ENCODE measurements around the gene SKP1.

Gene SKP1

GRCh38 chr5:134128648-134128995 is 48.1 kb downstream of the SKP1 start:
- ChIA-PET POLR2A (no interaction called here), CTCF (interaction anchor here (1.0 to 15.2 kb wide), 2 partner anchors 68 to 88 kb away, joined by 3 to 111 read pairs; no protein-coding TSS in a partner anchor)
- no peak for TF ChIP-seq CTCF (IDR thresholded peaks at IDR 0.05; ENCODE audit: control extremely low read depth, extremely low read depth, low read depth, missing control alignments)
- DNase-seq (ENCODE audit: extremely low spot score) = no peak

GRCh38 chr5:134127988-134128647 is 48.6 kb downstream of the SKP1 start:
- ChIA-PET CTCF (interaction anchor here (1.1 to 15.2 kb wide), 2 partner anchors 16 to 88 kb away, joined by 4 to 111 read pairs; no protein-coding TSS in a partner anchor), POLR2A (no interaction called here)
- DNase-seq (ENCODE audit: extremely low spot score) = no peak
- no peak for TF ChIP-seq CTCF (IDR thresholded peaks at IDR 0.05; ENCODE audit: control extremely low read depth, extremely low read depth, low read depth, missing control alignments)

GRCh38 chr5:134127376-134127861 is 49.3 kb downstream of the SKP1 start:
- no peak for TF ChIP-seq CTCF (IDR thresholded peaks at IDR 0.05; ENCODE audit: control extremely low read depth, extremely low read depth, low read depth, missing control alignments)
- ChIA-PET POLR2A (interaction anchor here (0.5 to 1.2 kb wide), 2 partner anchors 11 to 780 kb away, joined by 6 to 9 read pairs; no protein-coding TSS in a partner anchor), CTCF (interaction anchor here (1.1 to 15.2 kb wide), 2 partner anchors 15 to 87 kb away, joined by 4 to 111 read pairs; no protein-coding TSS in a partner anchor)
- DNase-seq (ENCODE audit: extremely low spot score) = peak; percentile 54

GRCh38 chr5:134125039-134126015 is 51.4 kb downstream of the SKP1 start:
- POLR2A ChIA-PET = interaction anchor here (1.3 to 1.4 kb wide), 2 partner anchors 9 to 11 kb away, joined by 5 to 6 read pairs; partner anchors contain the start of gene TCF7
- TF ChIP-seq CTCF (IDR thresholded peaks at IDR 0.05; ENCODE audit: control extremely low read depth, extremely low read depth, low read depth, missing control alignments) = no peak
- no peak for DNase-seq (ENCODE audit: extremely low spot score)
- CTCF ChIA-PET = interaction anchor here (1.0 to 15.2 kb wide), 5 partner anchors 15 to 462 kb away, joined by 3 to 111 read pairs (median 3); no protein-coding TSS in a partner anchor

GRCh38 chr5:134124289-134125038 is 52.3 kb downstream of the SKP1 start:
- ChIA-PET POLR2A (interaction anchor here (1.0 to 1.4 kb wide), 2 partner anchors 8 to 85 kb away, joined by 4 to 5 read pairs; no protein-coding TSS in a partner anchor), CTCF (interaction anchor here (0.7 to 15.2 kb wide), 4 partner anchors 14 to 128 kb away, joined by 3 to 111 read pairs (median 10); no protein-coding TSS in a partner anchor)
- no peak for TF ChIP-seq CTCF (IDR thresholded peaks at IDR 0.05; ENCODE audit: control extremely low read depth, extremely low read depth, low read depth, missing control alignments)
- no peak for DNase-seq (ENCODE audit: extremely low spot score)
